GM10847 (cell line): ENCODE results near the gene RIOK2.

Source experiments
- POLR2A ChIP-seq: IDR thresholded peaks from 2 replicates; pipeline ENCODE4 v1.6.1; 2011; ENCODE audit not compliant: insufficient read length; ENCODE audit errors: extremely low read depth

The RIOK2 gene

DNA sequence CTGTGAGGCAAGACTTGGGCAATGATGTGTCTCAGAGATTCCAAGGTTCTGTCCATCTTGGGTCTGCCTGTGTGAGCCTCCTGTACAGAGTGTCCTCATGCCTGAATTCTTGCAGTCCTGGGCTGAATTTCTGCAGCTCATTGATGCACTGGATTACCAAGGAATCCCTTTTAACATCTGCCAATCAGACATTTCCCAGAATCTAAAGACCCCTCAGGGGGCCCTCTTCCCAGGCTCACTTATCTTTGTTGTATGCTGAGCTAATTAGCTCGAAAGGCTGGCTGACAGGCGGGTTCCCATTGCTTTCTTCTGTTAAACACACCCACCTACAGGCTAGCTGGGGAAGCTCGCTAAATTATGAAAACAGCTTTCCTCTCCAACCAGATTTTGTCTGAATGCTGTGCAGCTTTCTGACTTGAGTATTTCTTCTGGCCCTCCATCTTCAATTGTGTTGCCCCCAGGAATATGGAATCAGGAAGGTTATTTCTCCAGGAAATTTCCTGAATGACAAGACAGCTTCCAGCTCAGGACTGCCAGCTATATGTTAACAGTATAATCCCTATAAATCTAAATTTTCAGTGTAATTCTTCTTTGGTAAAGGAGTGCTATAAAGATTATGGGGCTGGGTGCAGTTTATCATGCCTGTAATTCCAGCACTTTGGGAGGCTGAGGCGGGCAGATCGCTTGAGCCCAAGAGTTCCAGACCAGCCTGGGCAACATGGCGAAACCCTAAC is 40.4 kb downstream of the RIOK2 start, which contains the start of gene LIX1:
LIX1 (minus strand) TSS at position 91 of the 734 bp plus-strand sequence; CDS start at position 56, 35 bp downstream.
- TF ChIP-seq POLR2A, result no peak

DNA sequence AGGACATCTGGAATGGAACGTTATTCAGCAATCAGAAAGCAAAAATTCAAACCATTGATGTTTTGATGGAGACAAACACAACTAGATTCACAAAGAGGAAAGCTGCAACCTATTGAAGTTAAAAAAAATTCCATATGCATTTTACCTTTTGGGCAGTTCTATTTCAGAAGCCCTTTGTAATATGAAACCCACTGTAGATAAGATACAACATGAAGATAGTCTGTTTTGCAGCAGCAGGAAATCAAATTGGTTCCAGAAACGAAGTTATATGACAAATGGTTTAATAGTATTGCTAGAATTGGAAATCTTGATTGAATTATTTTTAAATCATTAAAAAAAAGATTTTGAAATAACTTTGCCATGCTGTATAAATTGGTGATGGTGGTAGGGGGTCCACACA is 41.5 kb downstream of the RIOK2 start:
- no peak for TF ChIP-seq POLR2A

DNA sequence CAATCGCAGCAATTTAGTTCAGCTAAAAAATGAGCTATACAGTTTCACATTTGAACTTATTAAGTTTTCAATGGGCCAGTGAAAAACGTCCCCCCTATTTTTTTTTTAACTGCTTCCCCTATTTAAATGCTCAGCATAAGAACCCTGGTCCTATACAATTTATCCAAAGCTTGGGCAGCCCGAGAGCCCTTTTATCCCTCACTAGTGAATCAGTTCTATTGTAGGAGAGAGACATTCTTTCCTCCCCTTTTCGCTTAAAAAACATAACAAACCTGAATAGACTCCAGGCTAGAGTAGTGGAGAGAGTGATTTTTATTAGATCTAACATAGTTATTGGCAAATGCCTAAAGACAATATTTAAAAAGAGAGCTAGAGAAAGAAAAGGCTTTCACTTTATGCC is 42.0 kb downstream of the RIOK2 start:
- no peak for TF ChIP-seq POLR2A

DNA sequence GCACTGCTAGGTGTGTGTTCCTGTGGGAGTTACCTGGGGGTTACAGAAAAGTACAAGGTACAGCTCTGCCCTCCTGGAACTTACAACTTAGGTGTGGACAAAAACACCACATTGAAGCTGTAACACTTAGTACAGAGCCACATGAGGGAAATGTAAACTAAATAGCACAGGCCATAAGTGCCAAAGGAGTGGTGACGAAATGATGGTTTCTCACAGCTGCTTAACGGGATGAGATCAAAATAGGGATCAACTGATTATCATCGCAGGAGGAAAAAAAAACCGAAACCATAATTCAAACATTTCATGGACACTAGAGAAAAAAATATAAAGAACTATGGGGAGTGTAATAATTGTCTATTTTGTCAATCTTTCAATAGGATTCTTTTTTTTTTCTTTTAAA is 46.6 kb downstream of the RIOK2 start:
- TF ChIP-seq POLR2A, result no peak

DNA sequence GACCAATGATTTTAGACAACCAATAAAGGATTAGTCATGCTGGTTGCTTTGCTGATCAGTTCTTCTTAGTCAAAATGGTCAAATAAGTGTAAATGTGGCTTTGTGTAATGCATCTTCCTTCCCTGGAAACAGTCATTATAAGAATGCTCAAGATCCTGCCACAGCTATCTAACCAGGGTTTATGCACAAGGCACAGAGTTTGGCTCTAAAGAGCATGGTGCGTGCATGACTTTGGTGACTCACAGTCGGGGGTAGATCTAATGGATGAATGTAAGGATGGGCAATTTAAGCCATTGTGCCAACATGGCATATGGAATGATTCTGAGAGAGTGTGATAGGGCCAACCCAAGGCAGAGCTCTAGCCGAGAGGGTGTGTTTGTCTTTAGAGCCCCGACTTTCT is 47.2 kb downstream of the RIOK2 start:
- TF ChIP-seq POLR2A, result no peak

DNA sequence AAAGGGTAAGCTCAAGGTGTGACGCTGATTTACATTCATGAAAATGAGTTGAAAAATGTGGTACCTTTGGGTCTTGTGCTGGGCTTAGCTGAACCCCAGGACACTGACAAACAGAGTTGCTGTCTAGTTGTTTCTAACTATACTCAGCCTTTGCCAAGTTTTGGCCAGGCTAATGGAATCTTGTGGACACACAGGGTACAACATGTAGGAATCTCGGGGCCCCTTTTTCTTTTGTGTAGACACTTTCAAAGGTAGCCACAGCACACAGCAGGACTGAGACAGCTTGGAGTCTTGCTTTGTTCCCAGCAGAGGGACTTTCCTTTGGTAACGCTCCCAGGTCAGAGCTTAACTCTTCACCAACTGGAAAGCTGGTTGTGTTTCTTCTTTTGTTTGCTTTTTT is 48.4 kb downstream of the RIOK2 start:
- TF ChIP-seq POLR2A, result no peak

DNA sequence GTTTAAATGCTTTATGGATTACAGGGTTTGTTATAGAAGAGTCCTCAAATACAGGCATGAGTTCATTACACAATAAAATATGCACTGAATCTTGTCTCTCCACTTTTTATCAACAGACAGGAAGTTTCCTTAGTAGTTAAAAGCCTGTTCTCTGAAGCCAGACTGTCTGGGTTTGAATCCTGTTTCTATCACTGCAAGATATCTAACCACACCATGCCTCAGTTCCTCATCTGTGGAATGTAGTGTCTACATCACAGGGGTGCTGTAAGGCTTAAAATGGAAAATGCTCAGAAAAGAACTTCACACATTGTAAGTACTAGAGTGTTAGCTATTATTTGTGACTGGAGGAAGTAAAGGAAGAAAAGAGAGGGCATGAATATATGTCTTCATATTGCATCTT is 49.9 kb downstream of the RIOK2 start:
- TF ChIP-seq POLR2A, result no peak

DNA sequence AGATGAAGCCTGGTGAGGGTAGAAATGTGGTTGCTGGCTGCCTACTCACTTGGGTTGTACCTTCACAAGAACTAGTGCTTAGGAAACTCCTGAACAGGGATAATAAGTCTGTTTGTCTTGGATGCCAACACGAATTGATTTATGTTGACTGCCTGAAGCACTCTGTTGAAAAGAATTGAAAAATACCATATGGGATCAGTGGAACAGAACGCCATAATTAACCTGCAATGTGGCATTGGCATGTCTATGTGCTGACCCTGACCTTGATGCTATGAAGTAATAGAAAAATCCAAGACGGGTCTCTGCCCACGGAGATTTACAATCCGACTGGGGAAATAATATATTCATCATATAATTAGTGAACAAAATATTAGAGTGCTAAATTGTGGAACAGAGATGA is 51.1 kb downstream of the RIOK2 start:
- no peak for TF ChIP-seq POLR2A

DNA sequence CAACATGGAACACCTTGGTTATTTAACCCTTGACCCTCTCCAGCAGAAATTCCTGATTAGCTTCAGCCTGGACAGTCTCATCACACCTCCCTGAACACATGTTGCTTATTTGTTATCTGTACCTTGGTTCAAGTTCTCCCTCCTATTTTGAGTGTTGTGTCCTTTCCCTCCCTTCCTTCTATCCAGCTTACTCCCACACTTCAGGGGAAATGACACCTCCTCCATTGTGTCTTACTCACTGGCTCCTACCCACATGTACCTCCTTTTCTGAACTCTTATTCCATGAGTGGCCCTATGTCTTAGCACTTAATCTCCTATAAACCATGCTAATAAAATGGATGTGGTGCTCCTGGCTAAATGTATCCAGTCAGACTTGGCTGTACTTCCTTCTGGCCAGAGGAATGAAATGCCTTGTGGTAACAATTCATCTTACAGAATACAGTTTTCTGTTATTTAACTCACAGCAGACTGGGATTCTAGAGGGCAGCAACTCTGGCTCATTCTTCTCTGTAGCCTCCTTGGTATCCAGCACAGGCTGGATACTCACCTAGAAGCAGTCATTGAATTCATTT is 51.8 kb downstream of the RIOK2 start:
- no peak for TF ChIP-seq POLR2A

DNA sequence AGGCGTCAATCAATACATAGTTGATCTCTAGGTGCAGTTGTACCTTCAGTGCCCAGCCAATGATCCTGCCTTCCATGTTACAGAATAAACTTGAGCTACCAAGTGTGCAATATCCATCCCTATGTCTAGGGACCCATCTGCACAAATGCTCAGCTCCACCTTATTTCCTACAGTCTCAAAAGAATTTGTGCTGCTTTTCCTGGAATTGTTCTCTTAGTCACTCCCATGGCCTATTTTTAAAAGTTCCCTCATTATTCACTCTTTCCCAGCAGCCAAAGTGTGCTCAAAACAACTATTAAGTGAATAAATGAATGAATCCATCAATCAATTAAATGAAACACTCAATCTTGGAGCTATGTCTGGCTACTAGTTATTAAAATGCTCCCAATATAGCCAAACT is 55.3 kb downstream of the RIOK2 start:
- TF ChIP-seq POLR2A, result no peak

DNA sequence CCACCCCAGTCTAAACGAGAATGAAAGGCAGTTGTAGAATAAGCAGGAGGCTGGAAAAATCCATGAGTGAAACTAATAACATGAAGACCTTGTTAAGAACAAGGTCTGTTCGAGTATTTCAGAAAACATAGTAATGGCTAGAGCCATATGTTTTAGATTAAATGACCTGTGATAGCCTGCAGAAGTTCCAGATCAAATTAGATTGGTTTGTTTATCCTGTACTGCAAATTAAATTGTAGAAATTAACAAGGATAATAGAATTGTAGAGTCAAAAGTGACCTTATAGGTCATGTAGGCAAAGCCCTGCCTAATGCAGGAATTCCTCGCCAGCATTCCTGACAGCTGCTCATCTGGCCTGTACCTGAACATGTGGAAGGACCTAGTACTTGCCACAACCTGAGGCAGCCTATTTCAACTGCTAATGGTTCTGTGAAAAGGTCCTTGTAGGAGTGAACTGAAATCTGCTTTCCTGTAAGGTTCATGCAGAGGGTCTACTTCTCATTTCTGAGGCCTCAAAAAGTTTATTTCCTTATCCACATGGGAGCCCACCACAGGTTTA is 57.8 kb downstream of the RIOK2 start:
- no peak for TF ChIP-seq POLR2A

DNA sequence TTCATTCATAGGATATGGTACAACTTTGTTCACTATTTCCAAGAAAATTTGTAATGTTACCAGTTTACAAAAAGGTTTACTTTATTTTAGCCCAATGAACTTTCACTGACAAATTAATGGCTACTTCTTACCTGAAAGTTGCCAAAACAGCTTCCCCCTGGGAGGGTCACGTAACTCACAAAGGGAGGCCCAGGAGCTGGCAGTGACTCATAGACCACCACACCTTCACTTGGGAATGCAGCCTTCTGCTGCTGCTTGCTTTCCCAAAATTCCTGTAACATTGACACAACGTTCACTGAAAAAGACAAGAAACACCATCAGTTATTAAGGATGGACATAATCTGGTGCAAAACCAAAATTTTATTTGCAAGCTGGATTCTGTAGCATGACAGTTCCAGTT is 58.7 kb downstream of the RIOK2 start:
- no peak for TF ChIP-seq POLR2A

DNA sequence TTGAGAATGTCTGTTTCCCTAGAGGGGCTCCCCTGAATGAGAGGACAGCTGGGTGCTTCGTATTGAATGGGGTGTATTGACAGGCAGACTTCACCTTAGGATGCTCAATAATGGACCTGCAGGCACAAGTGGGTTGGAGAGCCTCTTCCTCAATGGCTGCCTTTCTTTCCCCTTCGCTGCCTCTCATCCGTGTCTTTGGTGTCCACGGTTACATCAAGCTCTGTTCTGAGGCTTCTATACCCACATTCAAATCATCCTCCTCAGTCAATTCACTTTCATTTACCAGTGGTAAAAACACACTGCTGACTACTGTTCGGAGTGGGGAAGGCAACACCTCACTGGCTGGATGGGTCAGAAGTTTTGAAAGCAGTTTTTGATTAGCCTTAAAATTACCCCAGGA is 61.2 kb downstream of the RIOK2 start:
- no peak for TF ChIP-seq POLR2A

DNA sequence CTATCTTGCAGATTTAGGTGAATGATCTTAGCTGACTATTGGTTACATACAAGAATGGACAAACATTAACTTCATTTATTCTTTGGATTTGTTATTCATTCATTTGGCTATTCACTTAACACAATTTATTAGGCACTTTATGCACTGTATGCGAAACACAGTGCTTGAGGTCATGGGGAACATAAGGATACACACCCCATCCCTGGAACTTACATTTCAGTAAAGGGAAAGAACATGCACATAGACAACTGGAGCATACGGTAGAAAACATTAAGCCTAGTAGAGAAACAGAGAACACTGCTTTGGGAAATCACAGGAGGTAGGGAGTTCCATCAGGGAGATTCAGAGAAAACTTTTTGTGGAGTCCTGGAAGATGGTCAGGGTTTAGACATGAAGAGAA is 62.9 kb downstream of the RIOK2 start:
- TF ChIP-seq POLR2A, result no peak

DNA sequence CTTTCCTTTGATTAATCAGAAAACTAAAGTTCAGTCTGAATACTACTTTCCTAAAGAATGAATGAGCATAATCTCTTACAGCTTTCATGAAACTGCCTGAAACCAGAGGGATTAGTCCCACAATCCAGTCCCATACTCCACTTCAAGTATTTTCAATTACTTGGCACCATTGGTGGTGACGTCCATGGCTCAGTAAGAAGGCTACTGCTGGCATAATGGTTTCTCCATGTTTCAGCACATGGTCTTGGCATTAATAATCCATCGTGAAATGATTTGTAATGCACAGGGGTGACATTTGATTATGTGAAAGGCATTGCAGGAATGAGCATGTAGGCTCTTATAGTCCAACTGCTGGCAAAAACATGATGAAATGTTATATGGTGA is 64.0 kb downstream of the RIOK2 start:
- TF ChIP-seq POLR2A, result no peak

DNA sequence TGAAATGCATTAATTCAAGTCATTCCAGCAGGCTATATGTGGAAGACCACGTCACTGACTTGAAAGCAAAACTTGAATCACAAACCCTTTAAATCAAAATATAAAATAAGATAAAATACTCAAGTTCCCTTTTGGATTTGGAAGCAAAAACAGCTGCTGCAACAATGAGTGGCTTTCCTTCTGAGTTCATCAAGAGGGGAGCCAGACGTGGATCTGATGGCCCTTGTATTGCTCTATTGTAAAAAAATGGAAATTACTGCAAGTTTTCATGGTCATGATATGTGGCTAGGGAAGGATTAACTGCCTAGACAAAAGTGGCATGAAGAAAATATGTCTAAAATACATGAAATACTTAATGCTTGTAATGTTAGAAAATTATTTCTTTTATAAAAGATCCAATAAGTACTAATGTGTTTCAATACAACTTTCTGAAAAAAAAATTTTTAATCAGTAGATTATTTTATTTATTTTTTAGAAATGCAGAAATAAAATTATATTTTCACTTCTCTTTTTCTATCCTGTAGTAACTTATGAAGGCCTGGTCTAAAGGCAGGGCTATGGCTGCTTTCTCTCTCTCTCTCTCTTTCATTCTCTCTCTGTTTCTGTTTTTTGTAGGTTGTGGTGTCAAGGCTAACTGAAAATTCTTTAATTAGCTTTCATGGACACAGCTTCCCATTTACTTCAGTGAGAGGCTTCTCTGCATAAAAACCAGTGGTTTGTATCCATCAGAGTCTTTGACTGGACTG is 64.6 kb downstream of the RIOK2 start:
- TF ChIP-seq POLR2A, result no peak
